Activated CD8-positive, alpha-beta T cell treated with anti-CD3 and anti-CD28 coated beads for 36 hours (primary cell): ENCODE data around the gene ZNF512. TPM values are rescaled to one million over a fixed set of nuclear protein-coding genes. Genes with fewer than 3 reads are reported as not detected.

Source experiments
- ATAC-seq: fragments of 200-7000 bp; cut with Tn5 transposase; one replicate; pipeline ENCODE4 v1.10.0; 2021; ENCODE audit warnings: mild to moderate bottlenecking, moderate library complexity
- CTCF ChIA-PET: fragments of 350-600 bp; sonication (Branson Sonifier 250); formaldehyde crosslinking; loops from one replicate; lab custom pipeline; 2021; ENCODE audit warnings: antibody characterized with exemption; lab: Charles Lee
- POLR2A ChIA-PET: fragments of 350-600 bp; sonication (Branson Sonifier 250); formaldehyde crosslinking; loops from one replicate; lab custom pipeline; 2021; ENCODE audit warnings: antibody characterized with exemption; lab: Charles Lee
- DNase-seq: peaks from one replicate; pipeline ENCODE4 v3.0.0-alpha.2; 2020
- H3K27ac Mint-ChIP-seq: one replicate; pipeline ENCODE4 v1.8.0; 2021; ENCODE audit warnings: mild to moderate bottlenecking, mixed read lengths
- H3K27me3 Mint-ChIP-seq: one replicate; pipeline ENCODE4 v1.8.0; 2021; ENCODE audit warnings: mixed read lengths
- H3K36me3 Mint-ChIP-seq: one replicate; pipeline ENCODE4 v1.8.0; 2021; ENCODE audit warnings: low read depth, mixed read lengths
- H3K4me1 Mint-ChIP-seq: one replicate; pipeline ENCODE4 v1.8.0; 2021; ENCODE audit warnings: low read depth, mixed read lengths
- H3K4me3 Mint-ChIP-seq: one replicate; pipeline ENCODE4 v1.8.0; 2021; ENCODE audit warnings: mild to moderate bottlenecking, moderate library complexity, mixed read lengths
- H3K9me3 Mint-ChIP-seq: one replicate; pipeline ENCODE4 v1.8.0; 2021; ENCODE audit warnings: mixed read lengths
- intact Hi-C: fragments of 100-400 bp; cut with micrococcal nuclease; formaldehyde crosslinking; loops from one replicate; pipeline ENCODE4 v1.10.0; 2022
- total RNA-seq, 2 experiments: library from RNA; stranded (reverse); gene quantifications; one replicate each; pipeline ENCODE4 v1.2.3, GENCODE V29; 2021
- TF ChIP-seq, protein P1 (sequence below): fragments of 200-600 bp; IDR thresholded peaks from one replicate; pipeline ENCODE4 v1.8.0; 2022; ENCODE audit warnings: antibody characterized with exemption, mild to moderate bottlenecking

Gene ZNF512
- total RNA-seq, 2 experiments from 2014 or later: 29.2 to 31.5 TPM

DNA sequence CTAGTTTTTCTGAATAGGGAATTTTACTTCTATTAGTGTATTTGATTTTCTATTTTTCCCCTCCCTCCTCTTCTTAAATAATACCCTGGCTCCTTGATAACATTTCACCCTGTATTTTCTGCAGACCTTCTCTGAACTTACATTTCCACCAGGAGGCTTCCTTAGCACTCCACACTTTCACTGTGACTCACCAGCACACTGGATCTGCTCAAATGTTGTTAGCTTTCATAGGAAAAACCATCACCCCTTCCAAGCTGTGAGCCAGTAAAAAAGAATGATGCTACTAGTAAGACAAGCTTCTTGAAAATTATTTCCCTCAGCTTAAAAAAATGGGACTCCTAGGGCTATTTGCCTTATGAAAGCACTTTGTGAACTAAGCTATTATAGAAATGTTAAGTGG, 64.4 kb downstream of the ZNF512 start:
- ATAC-seq (no peak), DNase-seq (no peak)
- TF ChIP-seq, protein P1, sequence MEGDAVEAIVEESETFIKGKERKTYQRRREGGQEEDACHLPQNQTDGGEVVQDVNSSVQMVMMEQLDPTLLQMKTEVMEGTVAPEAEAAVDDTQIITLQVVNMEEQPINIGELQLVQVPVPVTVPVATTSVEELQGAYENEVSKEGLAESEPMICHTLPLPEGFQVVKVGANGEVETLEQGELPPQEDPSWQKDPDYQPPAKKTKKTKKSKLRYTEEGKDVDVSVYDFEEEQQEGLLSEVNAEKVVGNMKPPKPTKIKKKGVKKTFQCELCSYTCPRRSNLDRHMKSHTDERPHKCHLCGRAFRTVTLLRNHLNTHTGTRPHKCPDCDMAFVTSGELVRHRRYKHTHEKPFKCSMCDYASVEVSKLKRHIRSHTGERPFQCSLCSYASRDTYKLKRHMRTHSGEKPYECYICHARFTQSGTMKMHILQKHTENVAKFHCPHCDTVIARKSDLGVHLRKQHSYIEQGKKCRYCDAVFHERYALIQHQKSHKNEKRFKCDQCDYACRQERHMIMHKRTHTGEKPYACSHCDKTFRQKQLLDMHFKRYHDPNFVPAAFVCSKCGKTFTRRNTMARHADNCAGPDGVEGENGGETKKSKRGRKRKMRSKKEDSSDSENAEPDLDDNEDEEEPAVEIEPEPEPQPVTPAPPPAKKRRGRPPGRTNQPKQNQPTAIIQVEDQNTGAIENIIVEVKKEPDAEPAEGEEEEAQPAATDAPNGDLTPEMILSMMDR: no peak
- H3K27ac Mint-ChIP-seq: no peak overlapping the region
- H3K4me1 Mint-ChIP-seq: no peaks in the 10 kb centered on the region
- no peaks in the 10 kb centered on the region for H3K9me3 Mint-ChIP-seq
- H3K27me3 Mint-ChIP-seq: no peaks in the 10 kb centered on the region
- H3K4me3 Mint-ChIP-seq: no peak overlapping the region
- POLR2A ChIA-PET: interaction anchor here (1.1 to 2.4 kb wide), 4 partner anchors 9 to 16 kb away, joined by 3 to 13 read pairs (median 6); partner anchors contain the start of genes SLC4A1AP and SUPT7L
- CTCF ChIA-PET: interaction anchor here (0.9 to 3.2 kb wide), 4 partner anchors 8 to 36 kb away, joined by 3 to 18 read pairs (median 4); partner anchors contain the start of gene SLC4A1AP
- peaks cover 28% of the 10 kb centered on the region for H3K36me3 Mint-ChIP-seq
- intact Hi-C loops: no loop called here

DNA sequence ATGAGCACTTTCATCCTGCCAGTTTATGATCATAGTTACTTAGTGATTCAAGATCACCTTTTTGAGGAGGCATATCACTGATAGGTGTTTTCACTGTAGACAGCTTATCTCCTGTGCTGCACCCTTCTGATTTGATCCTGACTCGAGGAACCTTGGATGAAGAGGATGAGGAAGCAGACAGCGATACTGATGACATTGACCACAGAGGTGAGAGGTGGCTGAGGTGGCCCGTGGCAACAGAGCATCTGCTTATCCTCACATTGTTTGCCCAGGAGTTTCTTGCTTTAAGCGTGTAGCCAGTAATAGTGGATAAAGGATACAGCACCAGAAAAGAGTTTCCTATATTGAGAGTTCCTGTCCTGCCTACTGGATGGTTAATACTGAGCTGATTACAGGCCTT, 64.9 kb downstream of the ZNF512 start:
- ChIA-PET CTCF (interaction anchor here (1.9 to 3.2 kb wide), 2 partner anchors 16 to 36 kb away, joined by 5 to 18 read pairs; partner anchors contain the start of gene SLC4A1AP), POLR2A (interaction anchor here (1.1 to 2.4 kb wide), 4 partner anchors 9 to 17 kb away, joined by 3 to 13 read pairs (median 6); partner anchors contain the start of genes SLC4A1AP and SUPT7L)
- TF ChIP-seq, protein P1: no peak
- intact Hi-C loops: no loop called here
- H3K4me3 Mint-ChIP-seq: no peak overlapping the region
- H3K27me3 Mint-ChIP-seq: no peaks in the 10 kb centered on the region
- peaks cover 30% of the 10 kb centered on the region for H3K36me3 Mint-ChIP-seq
- peaks cover 4% of the 10 kb centered on the region for H3K4me1 Mint-ChIP-seq
- ATAC-seq (no peak), DNase-seq (no peak)
- H3K9me3 Mint-ChIP-seq: no peaks in the 10 kb centered on the region
- peak overlapping the region; percentile 20 for H3K27ac Mint-ChIP-seq

DNA sequence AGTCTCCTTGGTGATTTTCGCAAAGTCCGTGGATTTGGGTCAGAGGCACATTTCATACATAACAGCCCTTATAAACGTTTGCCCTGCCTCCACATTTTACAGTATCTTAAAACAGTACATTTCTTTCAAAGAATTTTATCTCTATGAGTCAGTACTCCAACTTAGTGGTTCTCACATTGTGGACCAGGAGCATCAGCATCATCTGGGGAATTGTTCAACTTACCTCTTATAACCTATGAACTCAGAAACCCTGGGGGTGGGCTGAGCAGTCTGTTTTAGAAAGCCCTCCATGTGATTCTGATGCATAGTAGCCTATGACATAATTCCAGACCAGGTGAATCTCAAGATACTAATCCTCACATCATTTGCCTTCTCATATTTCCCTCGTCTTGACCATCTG, 68.2 kb downstream of the ZNF512 start:
- Mint-ChIP-seq H3K36me3 (peaks cover 51% of the 10 kb centered on the region), H3K27ac (no peak overlapping the region), H3K27me3 (no peaks in the 10 kb centered on the region), H3K4me1 (peaks cover 16% of the 10 kb centered on the region), H3K9me3 (no peaks in the 10 kb centered on the region), H3K4me3 (no peak overlapping the region)
- POLR2A ChIA-PET: interaction anchor here (1.0 to 2.6 kb wide), 2 partner anchors 10 to 12 kb away, joined by 3 to 13 read pairs; partner anchors contain the start of genes SLC4A1AP and SUPT7L
- CTCF ChIA-PET: interaction anchor here (0.9 to 1.5 kb wide), 2 partner anchors 12 to 33 kb away, joined by 4 read pairs; no protein-coding TSS in a partner anchor
- intact Hi-C loops: no loop called here
- ATAC-seq (no peak), DNase-seq (no peak)
- TF ChIP-seq, protein P1: no peak

DNA sequence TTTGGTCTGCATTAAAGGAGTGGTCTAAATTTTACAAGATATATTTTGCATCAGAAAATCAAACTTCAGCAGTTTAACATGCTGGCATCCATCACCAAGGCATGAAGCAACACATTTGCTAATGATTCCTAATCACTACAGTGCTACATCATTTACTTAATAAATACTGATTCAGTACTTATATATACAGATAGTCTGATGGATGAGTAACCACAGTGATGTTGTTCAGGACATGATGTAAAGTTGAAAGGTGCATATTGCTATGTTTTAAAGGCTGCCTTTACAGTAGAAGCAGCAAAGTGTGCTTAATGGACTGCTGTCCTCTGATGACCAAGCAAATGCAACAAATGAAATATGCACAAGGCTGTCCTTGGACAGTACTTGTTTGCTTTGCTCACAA, 69.5 kb downstream of the ZNF512 start:
- ATAC-seq (no peak), DNase-seq (no peak)
- Mint-ChIP-seq H3K36me3 (peaks cover 59% of the 10 kb centered on the region), H3K27me3 (no peaks in the 10 kb centered on the region), H3K4me3 (no peak overlapping the region), H3K9me3 (no peaks in the 10 kb centered on the region), H3K27ac (peak overlapping the region; percentile 59), H3K4me1 (peaks cover 16% of the 10 kb centered on the region)
- CTCF ChIA-PET: interaction anchor here (0.7 kb wide), 1 partner anchor 31 kb away, joined by 3 read pairs; no protein-coding TSS in a partner anchor
- intact Hi-C loops: no loop called here
- TF ChIP-seq, protein P1: no peak
- POLR2A ChIA-PET: interaction anchor here (2.6 kb wide), 1 partner anchor 11 kb away, joined by 13 read pairs; the partner anchor contains the start of genes SLC4A1AP and SUPT7L

DNA sequence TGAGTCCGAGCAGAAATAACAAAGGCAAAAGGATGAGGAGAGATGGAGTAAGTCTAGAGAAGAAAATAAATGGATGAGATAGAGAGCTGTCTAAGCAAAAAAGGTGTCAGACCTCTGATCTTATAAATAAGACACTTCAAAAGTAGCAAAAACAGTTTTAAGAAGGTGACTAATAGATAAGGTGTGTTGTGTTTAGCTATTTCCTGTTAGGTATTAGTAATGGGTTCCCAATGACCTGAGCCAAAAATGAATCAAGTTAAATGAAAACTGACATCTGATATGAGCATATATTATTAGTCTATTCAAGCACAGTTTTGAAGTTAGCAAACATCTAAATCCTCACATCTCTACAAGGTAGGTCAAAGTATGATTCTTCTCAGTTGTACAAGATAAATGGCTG, 69.9 kb downstream of the ZNF512 start:
- peak; percentile 20 for ATAC-seq
- POLR2A ChIA-PET: no interaction called here
- H3K27ac Mint-ChIP-seq: peak overlapping the region; percentile 59

More for the DNA sequence above, 69.9 kb downstream of the ZNF512 start:
- Mint-ChIP-seq H3K4me3 (no peak overlapping the region), H3K4me1 (peaks cover 16% of the 10 kb centered on the region), H3K27me3 (no peaks in the 10 kb centered on the region), H3K36me3 (peaks cover 56% of the 10 kb centered on the region), H3K9me3 (no peaks in the 10 kb centered on the region)
- DNase-seq: no peak
- intact Hi-C loops: no loop called here
- TF ChIP-seq, protein P1: no peak
- CTCF ChIA-PET: interaction anchor here (0.7 kb wide), 1 partner anchor 30 kb away, joined by 3 read pairs; no protein-coding TSS in a partner anchor
